ENCODE results near the gene TTLL8. TPM values are rescaled to one million over a fixed set of nuclear protein-coding genes. Genes with fewer than 3 reads are reported as not detected.
A peak's percentile ranks its signal among the peaks of the same experiment; 100 is the strongest.

Gene TTLL8
- total and polyA plus RNA-seq, 2 of the 8 experiments (the other 6 are each of a cell fraction or from before 2014, with no cell fraction given) = not detected

DNA sequence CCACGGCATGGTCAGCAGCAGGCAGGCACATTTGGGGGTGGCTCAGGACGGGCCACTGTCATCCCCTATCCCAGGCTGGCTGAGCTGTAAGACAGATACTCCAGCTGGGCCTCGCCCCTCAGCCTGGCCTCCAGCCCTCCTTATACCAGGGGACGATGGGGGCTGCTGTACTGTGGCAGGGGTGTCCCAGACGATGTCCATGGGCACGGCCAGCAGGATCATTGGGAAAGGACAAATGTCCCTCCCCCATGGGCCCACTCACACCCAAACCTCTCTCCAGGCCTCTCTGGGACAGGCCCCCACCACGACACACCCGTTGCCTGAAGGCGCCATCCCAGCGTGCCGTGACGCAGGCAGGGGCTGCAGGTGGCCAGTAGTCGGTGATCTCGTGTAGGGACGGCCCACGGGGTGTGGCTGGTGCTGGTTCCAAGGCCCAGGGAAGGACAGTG lies 44.0 kb downstream of the TTLL8 start:
- Histone ChIP-seq H3K4me3 (ENCODE audit: extremely low read depth in 1 of 4, insufficient read depth in 2 of 4, low read depth in 3 of 4, low read length in 4 of 4) (peak overlapping the region in 1 of 4 experiments; percentile 58; a peak in 2 of 8 replicates), H2BK12ac (ENCODE audit: low read depth, low read length) (no peak overlapping the region; the same call in 1 of the 2 replicates), H3K14ac (ENCODE audit: insufficient read length) (no peak overlapping the region), H2BK20ac (ENCODE audit: low read length) (no peak overlapping the region), H2BK5ac (ENCODE audit: low read depth, low read length) (no peak overlapping the region), H2BK120ac (replicated peaks; ENCODE audit: low read depth, low read length) (no peak overlapping the region), H3K4ac (replicated peaks; ENCODE audit: insufficient read length, low read depth, low read length) (no peak overlapping the region), H3K56ac (replicated peaks; ENCODE audit: insufficient read length, low read depth, low read length) (no peak overlapping the region), H4K5ac (ENCODE audit: insufficient read length, low read depth, low read length) (no peak overlapping the region), H3K79me1 (ENCODE audit: low read depth, low read length) (no peaks in the 10 kb centered on the region; the same call in 1 of the 2 replicates), H3K23me2 (ENCODE audit: low read depth, low read length) (peaks cover 9% of the 10 kb centered on the region; the same call in 1 of the 2 replicates), H3K23ac (ENCODE audit: insufficient read length) (no peak overlapping the region), H4K8ac (ENCODE audit: extremely low read depth, insufficient read depth, low read length) (peak overlapping the region; percentile 62; the same call in 1 of the 2 replicates), H3K9ac (replicated peaks in 1 of 4; ENCODE audit: extremely low read depth in 1 of 4, low read depth in 3 of 4, low read length in 3 of 4) (no peak overlapping the region), H3K27ac (ENCODE audit: low read depth, low read length) (no peak overlapping the region), H3K18ac (ENCODE audit: extremely low read depth, low read length) (no peak overlapping the region), H4K20me1 (replicated peaks in 1 of 2; ENCODE audit: control insufficient read depth in 1 of 2, insufficient read depth in 2 of 2, low read length in 2 of 2) (peaks cover 0 to 2% of the 10 kb centered on the region in 2 experiments), H3K4me1 (replicated peaks in 1 of 4; ENCODE audit: control insufficient read depth in 3 of 4, insufficient read depth in 4 of 4, low read length in 3 of 4) (peaks cover 0 to 20% (median 11%) of the 10 kb centered on the region in 4 experiments; a peak in 6 of 7 replicates), H2AK5ac (ENCODE audit: low read depth, low read length) (no peak overlapping the region), H3K9me3 (ENCODE audit: insufficient read depth in 2 of 2, low read depth in 1 of 2, low read length in 1 of 2) (no peaks in the 10 kb centered on the region), H3K36me3 (ENCODE audit: control insufficient read depth in 2 of 4, insufficient read depth in 4 of 4, low read length in 3 of 4) (no peaks in the 10 kb centered on the region), H3K27me3 (replicated peaks in 1 of 4; ENCODE audit: control insufficient read depth in 3 of 4, extremely low read depth in 1 of 4, insufficient read depth in 3 of 4, low read length in 3 of 4) (peaks cover 21 to 60% (median 46%) of the 10 kb centered on the region in 4 experiments), H2BK15ac (ENCODE audit: low read length) (no peak overlapping the region), H2AFZ (ENCODE audit: low read length) (no peak overlapping the region), H3K4me2 (ENCODE audit: insufficient read depth in 1 of 2, low read depth in 2 of 2, low read length in 2 of 2) (peak overlapping the region; percentile 71 to 78; a peak in 3 of 4 replicates), H3K79me2 (ENCODE audit: control insufficient read depth in 1 of 2, insufficient read depth in 2 of 2, low read length in 2 of 2) (no peaks in the 10 kb centered on the region), H4K91ac (replicated peaks; ENCODE audit: insufficient read length, low read length) (no peak overlapping the region)
- DNase-seq (ENCODE audit: low read depth in 1 of 2, low spot score in 2 of 2) = peak in 1 of 2 experiments; percentile 49
- ChIA-PET CTCF (ENCODE audit: partially characterized antibody) (interaction anchor here (0.6 to 2.3 kb wide), 5 partner anchors 16 to 54 kb away, joined by 3 to 13 read pairs (median 4); no protein-coding TSS in a partner anchor), POLR2A (ENCODE audit: partially characterized antibody) (interaction anchor here (1.0 kb wide), 2 partner anchors 30 to 52 kb away, joined by 3 read pairs; no protein-coding TSS in a partner anchor)
- no peak for FAIRE-seq
- 68% methylated on average over 16 of the region's 16 CpGs; no CpG with 5 or more reads in 1 of the 2 experiments for WGBS, 2 experiments (ENCODE audit: extremely low coverage in 1 of 2, insufficient coverage in 1 of 2, insufficient read length in 1 of 2, insufficient replicate concordance in 2 of 2, low coverage in 1 of 2, low lambda C conversion rate in 2 of 2, missing lambda C conversion rate in 1 of 2)
- TF ChIP-seq BRCA1 (IDR thresholded peaks at IDR 0.05; ENCODE audit: low read depth, low read length) = no peak
- no peak for TF ChIP-seq RAD21 (IDR thresholded peaks at IDR 0.05 in 1 of 2, conservative IDR thresholded peaks at IDR 0.05 in 1 of 2; ENCODE audit: low read depth in 2 of 2, low read length in 2 of 2)
- TF ChIP-seq TEAD4 (IDR thresholded peaks at IDR 0.05; ENCODE audit: low read depth, low read length) = no peak
- TF ChIP-seq RNF2 (IDR thresholded peaks at IDR 0.05; ENCODE audit: borderline replicate concordance, low read depth, low read length, missing control alignments, poor library complexity, severe bottlenecking) = no peak
- no peak for TF ChIP-seq SP2 (IDR thresholded peaks at IDR 0.05; ENCODE audit: low read length)
- TF ChIP-seq CTBP2 (IDR thresholded peaks at IDR 0.05; ENCODE audit: borderline replicate concordance, insufficient read depth, insufficient read length, low read length) = no peak
- no peak for TF ChIP-seq RBBP5 (IDR thresholded peaks at IDR 0.05; ENCODE audit: borderline replicate concordance, low read depth, low read length)
- TF ChIP-seq SRF (IDR thresholded peaks at IDR 0.05; ENCODE audit: low read depth, low read length) = no peak
- no peak for TF ChIP-seq BACH1 (IDR thresholded peaks at IDR 0.05; ENCODE audit: low read length)
- no peak for TF ChIP-seq JUND (IDR thresholded peaks at IDR 0.05; ENCODE audit: low read length)
- no peak for TF ChIP-seq CHD1 (IDR thresholded peaks at IDR 0.05; ENCODE audit: low read depth, low read length)
- TF ChIP-seq ZNF274 (IDR thresholded peaks at IDR 0.05; ENCODE audit: borderline replicate concordance, extremely low read depth, low read length) = no peak
- no peak for TF ChIP-seq GABPA (IDR thresholded peaks at IDR 0.05; ENCODE audit: borderline replicate concordance, insufficient read depth, low read length)

Data from H1 (cell line).